Gastrocnemius medialis (tissue), 4 donors: ENCODE data around the gene UBR4. TPM values are rescaled to one million over a fixed set of nuclear protein-coding genes. Genes with fewer than 3 reads are reported as not detected.

ENCODE experiments used
- ATAC-seq, 2 donors: fragments of 150-250 bp; one replicate each; pipeline ENCODE4 v1.9.1; 2016
- DNase-seq, 2 donors: peaks; one replicate each; pipeline ENCODE4 v3.0.0-alpha.2; 2019
- H3K27ac ChIP-seq, 4 donors: fragments of 200-600 bp; sonication (generic); 1 replicate in 1 of 4; 2 replicates in 3 of 4; pipeline ENCODE4 v1.5.1; 2016 to 2018; ENCODE audit warnings: mild to moderate bottlenecking in 2 of 4, moderate library complexity in 1 of 4
- H3K27me3 ChIP-seq, 3 donors: fragments of 200-600 bp; sonication (generic) in 2 of 3; 1 replicate in 1 of 3; 2 replicates in 2 of 3; pipeline versions ENCODE4 v1.5.1 to v1.6.0; 2016 to 2019; ENCODE audit warnings: mild to moderate bottlenecking in 1 of 3, moderate library complexity in 1 of 3
- H3K36me3 ChIP-seq, 2 donors: fragments of 200-600 bp; sonication (generic) in 1 of 2; one replicate each; pipeline ENCODE4 v1.5.1; 2017 to 2018
- H3K4me1 ChIP-seq, 2 donors: fragments of 200-600 bp; sonication (generic) in 1 of 2; one replicate each; pipeline ENCODE4 v1.5.1; 2016 to 2017; ENCODE audit warnings: mild to moderate bottlenecking in 2 of 2
- H3K4me3 ChIP-seq, 4 donors: fragments of 200-600 bp; sonication (generic) in 3 of 4; 1 replicate in 1 of 4; 2 replicates in 3 of 4; pipeline ENCODE4 v1.5.1; 2016 to 2019; ENCODE audit warnings: mild to moderate bottlenecking in 2 of 4
- H3K9me3 ChIP-seq, 3 donors: fragments of 200-600 bp; sonication (generic) in 2 of 3; 1 replicate in 1 of 3; 2 replicates in 2 of 3; pipeline ENCODE4 v1.5.1; 2016 to 2019
- CTCF ChIP-seq, 5 experiments: fragments of 450-650 bp in 3 of 5; fragments of 200-600 bp in 2 of 5; sonication (generic) in 2 of 5; IDR thresholded peaks in 4 of 5; conservative IDR thresholded peaks in 1 of 5; 1 replicate in 4 of 5; 2 replicates in 1 of 5; pipeline ENCODE4 v1.5.1; 2016 to 2019; ENCODE audit warnings: antibody characterized with exemption in 5 of 5, mild to moderate bottlenecking in 3 of 5, moderate library complexity in 3 of 5
- POLR2A ChIP-seq, 2 donors: fragments of 450-650 bp; IDR thresholded peaks; one replicate each; pipeline ENCODE4 v1.6.1; 2017; ENCODE audit warnings: antibody characterized with exemption in 2 of 2, mild to moderate bottlenecking in 2 of 2, moderate library complexity in 2 of 2
- in situ Hi-C, 4 donors: fragments of 200-750 bp; cut with MboI; loops; one replicate each; pipeline versions ENCODE4 v1.15.0 to v1.8.0; 2017; ENCODE audit warnings: low sequenced_read_pairs in 4 of 4
- intact Hi-C: fragments of 100-400 bp; cut with DNase I; formaldehyde crosslinking; loops from one replicate; pipeline ENCODE4 v1.15.1; 2023; ENCODE audit warnings: low total_unique reads
- total RNA-seq, 4 donors: library from RNA; depleted of rRNA; stranded (reverse); fragments of >200 nt; gene quantifications; one replicate each; pipeline versions ENCODE4 v1.1.0 to v1.2.3, GENCODE V29; 2016

Gene UBR4
- total RNA-seq, 4 donors from 2014 or later, result 156 to 293 (median 197) TPM

DNA sequence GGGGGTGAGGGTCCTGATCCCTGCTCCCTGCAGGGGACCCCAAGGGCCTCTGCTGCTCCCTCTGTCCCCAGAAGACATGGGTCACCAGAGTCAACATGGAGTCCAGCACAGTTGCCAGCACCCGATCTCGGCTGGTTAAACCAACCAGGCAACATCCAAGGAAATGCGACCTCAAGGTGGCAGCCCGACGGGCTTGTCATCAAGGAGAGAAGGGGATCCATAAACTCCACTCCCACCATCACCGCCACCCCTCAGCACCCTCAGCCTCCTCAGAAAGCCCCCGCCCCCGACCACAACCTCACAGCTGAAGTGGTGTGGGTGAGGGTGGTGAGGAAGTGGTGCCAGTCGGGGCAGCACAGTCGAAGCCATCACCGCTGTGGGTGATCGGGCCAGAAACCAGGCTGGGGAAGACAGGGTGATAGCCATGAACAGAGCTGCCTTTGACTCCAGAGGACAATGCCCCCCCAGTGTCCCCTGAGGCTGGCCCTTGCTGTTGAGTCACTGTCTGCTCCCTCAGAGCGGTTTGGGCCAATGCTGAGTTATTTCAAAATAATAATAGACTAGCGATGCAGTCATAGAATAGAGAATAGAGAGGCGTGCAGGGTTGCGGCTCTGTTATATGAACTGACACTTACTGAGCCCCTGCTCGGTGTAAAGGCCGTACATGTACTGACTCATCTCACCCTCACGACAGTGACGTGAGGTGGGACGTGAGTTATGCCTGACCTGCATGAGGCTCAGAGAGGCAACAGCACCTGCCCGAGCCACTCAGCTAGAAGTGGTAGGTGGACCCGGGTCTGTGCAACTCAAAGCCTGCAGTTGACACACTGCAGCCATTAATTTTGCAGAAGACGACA lies 164.9 kb downstream of the UBR4 start:
- intact Hi-C loops, result no loop called here
- DNase-seq (no peak), ATAC-seq (no peak)
- H3K36me3 ChIP-seq, result no peaks in the 10 kb centered on the region
- H3K27ac ChIP-seq, result no peak overlapping the region
- in situ Hi-C loops, result no loop called here
- H3K9me3 ChIP-seq, result no peaks in the 10 kb centered on the region
- H3K4me1 ChIP-seq, result no peaks in the 10 kb centered on the region
- H3K27me3 ChIP-seq, result peaks cover 24 to 28% (median 26%) of the 10 kb centered on the region in 3 donors
- H3K4me3 ChIP-seq, result no peak overlapping the region
- no peak for TF ChIP-seq POLR2A (IDR thresholded peaks at IDR 0.05)
- no peak for TF ChIP-seq CTCF (IDR thresholded peaks at IDR 0.05 in 4 of 5, conservative IDR thresholded peaks at IDR 0.05 in 1 of 5)

GRCh38 chr1:19044471-19044870 lies 165.6 kb downstream of the UBR4 start:
- H3K4me3 ChIP-seq, result no peak overlapping the region
- DNase-seq, result no peak
- ATAC-seq, result no peak
- peaks cover 20 to 26% (median 21%) of the 10 kb centered on the region in 3 donors for H3K27me3 ChIP-seq
- in situ Hi-C loops (no loop called here), intact Hi-C loops (no loop called here)
- no peaks in the 10 kb centered on the region for H3K4me1 ChIP-seq
- no peaks in the 10 kb centered on the region for H3K36me3 ChIP-seq
- TF ChIP-seq POLR2A (IDR thresholded peaks at IDR 0.05), result no peak
- TF ChIP-seq CTCF (IDR thresholded peaks at IDR 0.05 in 4 of 5, conservative IDR thresholded peaks at IDR 0.05 in 1 of 5), result no peak
- H3K27ac ChIP-seq, result no peak overlapping the region
- no peaks in the 10 kb centered on the region for H3K9me3 ChIP-seq

DNA sequence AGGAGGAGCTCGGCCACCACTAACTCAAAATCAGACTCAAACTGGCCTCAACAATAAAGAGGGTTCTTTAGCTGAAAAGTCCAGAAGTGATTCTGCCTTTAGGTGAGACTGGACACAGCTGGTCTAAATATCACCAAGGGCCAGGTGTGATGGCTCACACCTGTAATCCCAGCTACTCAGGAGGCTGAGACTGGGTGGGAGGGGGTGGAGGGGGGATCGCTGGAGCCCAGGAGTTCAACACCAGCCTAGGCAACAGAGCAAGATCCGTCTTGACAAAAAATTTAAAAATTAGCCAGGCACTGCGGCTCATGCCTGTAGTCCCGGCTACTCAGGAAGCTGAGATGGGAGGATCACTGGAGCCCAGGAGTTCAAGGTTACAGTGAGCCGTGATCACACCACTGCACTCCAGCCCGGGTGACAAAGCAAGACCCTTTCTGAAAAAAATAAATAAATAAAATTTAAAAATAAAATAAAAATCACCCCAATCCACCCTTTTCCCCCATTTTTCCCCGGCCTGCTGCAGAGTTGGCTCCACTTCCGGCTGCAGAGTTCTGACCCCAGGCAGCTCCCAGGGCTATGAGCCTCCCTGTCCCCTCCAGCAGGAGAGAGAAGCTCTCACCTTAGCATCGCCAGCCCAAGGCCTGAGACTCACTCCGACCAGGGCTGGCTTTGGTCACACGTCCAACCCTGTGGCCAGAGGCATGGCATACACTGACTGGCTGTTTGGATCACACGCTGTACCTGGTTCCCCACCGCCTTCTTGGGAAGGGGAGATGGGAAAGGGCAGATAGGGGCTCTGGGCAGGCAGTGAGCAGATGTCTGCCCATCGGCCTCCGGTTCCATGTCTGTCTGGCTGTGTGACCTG lies 166.3 kb downstream of the UBR4 start:
- no peaks in the 10 kb centered on the region for H3K4me1 ChIP-seq
- no peak for TF ChIP-seq POLR2A (IDR thresholded peaks at IDR 0.05)
- TF ChIP-seq CTCF (IDR thresholded peaks at IDR 0.05 in 4 of 5, conservative IDR thresholded peaks at IDR 0.05 in 1 of 5), result no peak
- H3K36me3 ChIP-seq, result no peaks in the 10 kb centered on the region
- peaks cover 14 to 22% (median 21%) of the 10 kb centered on the region in 3 donors for H3K27me3 ChIP-seq
- H3K27ac ChIP-seq, result no peak overlapping the region
- DNase-seq, result no peak
- intact Hi-C loops (no loop called here), in situ Hi-C loops (no loop called here)
- H3K4me3 ChIP-seq, result no peak overlapping the region
- no peak for ATAC-seq
- no peaks in the 10 kb centered on the region for H3K9me3 ChIP-seq

- TF ChIP-seq POLR2A (IDR thresholded peaks at IDR 0.05), result no peak
- ATAC-seq, result no peak
- no peaks in the 10 kb centered on the region for H3K9me3 ChIP-seq
These were observed 167.1 kb downstream of the UBR4 start for GRCh38 chr1:19042675-19043578.

More at GRCh38 chr1:19042675-19043578, 167.1 kb downstream of the UBR4 start:
- in situ Hi-C loops, result no loop called here
- no peak overlapping the region for H3K4me3 ChIP-seq
- no peak overlapping the region for H3K27ac ChIP-seq
- no peaks in the 10 kb centered on the region for H3K36me3 ChIP-seq
- H3K4me1 ChIP-seq, result no peaks in the 10 kb centered on the region
- no peak for DNase-seq
- H3K27me3 ChIP-seq, result peaks cover 14 to 21% (median 19%) of the 10 kb centered on the region in 3 donors
- intact Hi-C loops, result no loop called here
